B cell (primary cell): ENCODE results near the gene UBXN10. TPM values are rescaled to one million over a fixed set of nuclear protein-coding genes. Genes with fewer than 3 reads are reported as not detected.

Experiments
- ATAC-seq: fragments of 200-7000 bp; cut with Tn5 transposase; one replicate; pipeline ENCODE4 v1.10.0; 2021; ENCODE audit warnings: low read depth, mild to moderate bottlenecking, moderate number of reproducible peaks, moderate library complexity
- CTCF ChIA-PET: fragments of 350-600 bp; sonication (Branson Sonifier 250); formaldehyde crosslinking; loops from one replicate; lab custom pipeline; 2021; ENCODE audit warnings: antibody characterized with exemption, inconsistent platforms; lab: Charles Lee
- POLR2A ChIA-PET: fragments of 350-600 bp; sonication (Branson Sonifier 250); formaldehyde crosslinking; loops from one replicate; lab custom pipeline; 2021; ENCODE audit warnings: antibody characterized with exemption; lab: Charles Lee
- DNase-seq: peaks from one replicate; pipeline ENCODE4 v3.0.0; 2013
- H2AFZ ChIP-seq: 2 replicates; pipeline ENCODE4 v1.6.1; 2012; ENCODE audit warnings: mild to moderate bottlenecking, low read depth, low read length; ENCODE audit not compliant: insufficient read depth, poor library complexity, severe bottlenecking
- H3K27ac ChIP-seq, 2 donors: 1 replicate in 1 of 2; 2 replicates in 1 of 2; pipeline ENCODE4 v1.5.1; 2012 to 2013; ENCODE audit warnings: low read length in 2 of 2, mild to moderate bottlenecking in 2 of 2, moderate library complexity in 1 of 2
- H3K27me3 ChIP-seq, 4 experiments: fragments of 200-600 bp in 1 of 4; sonication (generic) in 1 of 4; replicated peaks in 1 of 4; 1 replicate in 2 of 4; 2 replicates in 2 of 4; pipeline versions ENCODE4 v1.6.1 to v1.7.0; 2013 to 2016; ENCODE audit warnings: low read length in 3 of 4, mild to moderate bottlenecking in 2 of 4, mixed read lengths in 1 of 4, moderate library complexity in 1 of 4; ENCODE audit not compliant: insufficient read depth in 4 of 4, control insufficient read depth in 3 of 4; ENCODE audit errors: control extremely low read depth in 1 of 4
- H3K36me3 ChIP-seq, 2 experiments: replicated peaks in 1 of 2; 1 replicate in 1 of 2; 2 replicates in 1 of 2; pipeline versions ENCODE4 v1.6.1 to v1.7.1; 2013; ENCODE audit warnings: low read length in 1 of 2; ENCODE audit not compliant: insufficient read depth in 2 of 2, control insufficient read depth in 1 of 2; ENCODE audit errors: control extremely low read depth in 1 of 2, extremely low read depth in 1 of 2
- H3K4me1 ChIP-seq, 2 donors: fragments of 200-600 bp in 1 of 2; sonication (generic) in 1 of 2; 1 replicate in 1 of 2; 2 replicates in 1 of 2; pipeline versions ENCODE4 v1.5.1 to v1.6.1; 2013 to 2017; ENCODE audit warnings: low read length in 2 of 2; ENCODE audit not compliant: control insufficient read depth in 2 of 2, insufficient read depth in 2 of 2
- H3K4me2 ChIP-seq: replicated peaks from 2 replicates; pipeline ENCODE3; 2012; ENCODE audit warnings: mild to moderate bottlenecking, low read depth, low read length; ENCODE audit not compliant: poor library complexity, severe bottlenecking
- H3K4me3 ChIP-seq, 5 experiments: fragments of 200-600 bp in 1 of 5; sonication (generic) in 1 of 5; 1 replicate in 3 of 5; 2 replicates in 2 of 5; pipeline versions ENCODE4 v1.5.1 to v1.7.0; 2011 to 2016; ENCODE audit warnings: low read length in 4 of 5, mild to moderate bottlenecking in 4 of 5, low read depth in 2 of 5, control low read depth in 1 of 5, moderate library complexity in 1 of 5; ENCODE audit not compliant: insufficient read depth in 1 of 5; ENCODE audit errors: control extremely low read depth in 1 of 5, extremely low read depth in 1 of 5
- H3K79me2 ChIP-seq: fragments of 200-600 bp; sonication (generic); one replicate; pipeline ENCODE4 v1.6.0; 2016; ENCODE audit warnings: low read length; ENCODE audit not compliant: control insufficient read depth, insufficient read depth
- H3K9ac ChIP-seq: fragments of 200-600 bp; sonication (generic); 2 replicates; pipeline ENCODE4 v1.6.1; 2017; ENCODE audit warnings: mild to moderate bottlenecking, low read length, moderate library complexity
- H3K9me3 ChIP-seq, 3 donors: one replicate each; pipeline versions ENCODE4 v1.6.1 to v1.7.1; 2013; ENCODE audit warnings: low read length in 2 of 3; ENCODE audit not compliant: control insufficient read depth in 2 of 3, insufficient read depth in 1 of 3; ENCODE audit errors: control extremely low read depth in 1 of 3
- H4K20me1 ChIP-seq: 2 replicates; pipeline ENCODE4 v1.6.0; 2012; ENCODE audit warnings: mild to moderate bottlenecking, low read length; ENCODE audit not compliant: insufficient read depth, control insufficient read depth, poor library complexity, severe bottlenecking
- H3K27ac Mint-ChIP-seq: one replicate; pipeline ENCODE4 v1.8.0; 2021; ENCODE audit warnings: mixed read lengths
- H3K27me3 Mint-ChIP-seq: one replicate; pipeline ENCODE4 v1.8.0; 2021; ENCODE audit warnings: mixed read lengths
- H3K4me1 Mint-ChIP-seq: one replicate; pipeline ENCODE4 v1.8.0; 2021; ENCODE audit warnings: mixed read lengths
- H3K4me3 Mint-ChIP-seq: one replicate; pipeline ENCODE4 v1.8.0; 2021; ENCODE audit warnings: mixed read lengths
- H3K9me3 Mint-ChIP-seq: one replicate; pipeline ENCODE4 v1.8.0; 2022; ENCODE audit warnings: mixed read lengths; ENCODE audit not compliant: insufficient read depth
- EZH2 ChIP-seq: IDR thresholded peaks from 2 replicates; pipeline ENCODE4 v1.6.1; 2012; ENCODE audit warnings: borderline replicate concordance, low read depth, mild to moderate bottlenecking, moderate library complexity, low read length; ENCODE audit not compliant: insufficient read depth, poor library complexity, severe bottlenecking
- WGBS: methylation state at CpG from one replicate; pipeline ENCODE4 v1.1.5; 2013; ENCODE audit warnings: missing lambda C conversion rate; ENCODE audit not compliant: insufficient coverage; 5-methylcytosine and 5-hydroxymethylcytosine counted together
- intact Hi-C: fragments of 100-400 bp; cut with micrococcal nuclease; formaldehyde crosslinking; loops from one replicate; pipeline ENCODE4 v1.10.0; 2022
- polyA plus RNA-seq: library from polyadenylated mRNA; depleted of rRNA; stranded (reverse); fragments of >200 nt; gene quantifications from 2 replicates; pipeline ENCODE4 v1.2.3, GENCODE V29; 2012
- total RNA-seq, 2 donors: library from RNA; stranded (reverse); fragments of 120-200 nt in 1 of 2; gene quantifications; 1 replicate in 1 of 2; 2 replicates in 1 of 2; pipeline versions ENCODE4 v1.2.3 to v1.2.4, GENCODE V29; 2013 to 2022
- TF ChIP-seq, protein P1 (sequence below): fragments of 200-600 bp; IDR thresholded peaks from one replicate; pipeline ENCODE4 v1.8.0; 2022; ENCODE audit warnings: antibody characterized with exemption, mild to moderate bottlenecking

UBXN10 gene
- total and polyA plus RNA-seq, 2 donors (not counting 1 experiment from before 2014, with no cell fraction given): 0.07 to 0.25 TPM

DNA sequence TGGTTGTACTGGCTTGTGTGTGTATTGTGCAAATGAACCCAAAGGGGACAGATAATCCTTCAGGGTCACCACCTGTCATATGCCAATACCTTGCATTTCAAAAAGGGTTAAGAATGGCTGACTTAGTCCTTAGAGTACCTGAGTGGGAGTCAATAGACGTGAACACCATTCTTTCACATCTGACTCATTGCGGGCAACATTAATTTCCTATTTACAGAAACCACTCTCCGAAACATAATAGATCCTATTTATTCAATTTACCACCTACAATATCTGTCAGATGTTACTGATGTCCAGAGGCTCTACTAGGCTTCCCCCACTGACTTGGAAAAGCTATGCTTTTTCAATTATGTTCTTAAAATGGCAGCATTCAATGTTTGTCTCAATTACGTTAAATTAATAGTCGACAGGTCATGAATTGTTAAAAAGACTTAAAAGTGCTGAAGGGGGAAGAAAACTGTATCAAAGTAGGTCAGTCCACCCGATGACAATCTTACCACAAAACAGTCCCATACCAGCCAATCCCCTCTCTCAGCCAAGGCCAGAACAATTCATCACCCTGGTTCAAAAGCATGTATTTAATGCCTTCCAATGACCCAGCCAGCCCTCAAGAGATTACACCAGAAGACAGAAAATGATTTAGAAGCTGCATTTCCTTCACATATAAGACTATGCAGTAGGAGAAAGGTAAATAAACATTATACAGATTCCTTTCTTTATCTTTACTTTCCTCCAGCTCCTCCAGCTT lies 49.1 kb downstream of the UBXN10 start:
- Histone ChIP-seq H2AFZ (no peak overlapping the region), H3K4me2 (no peak overlapping the region), H3K4me3 (no peak overlapping the region), H4K20me1 (no peaks in the 10 kb centered on the region), H3K27ac (no peak overlapping the region), H3K79me2 (no peaks in the 10 kb centered on the region), H3K9me3 (no peaks in the 10 kb centered on the region), H3K27me3 (peaks cover 0 to 9% (median 2%) of the 10 kb centered on the region in 4 experiments), H3K4me1 (no peaks in the 10 kb centered on the region), H3K36me3 (no peaks in the 10 kb centered on the region), H3K9ac (no peak overlapping the region)
- Mint-ChIP-seq H3K4me1 (no peaks in the 10 kb centered on the region), H3K27me3 (peaks cover 48% of the 10 kb centered on the region), H3K27ac (no peak overlapping the region), H3K4me3 (no peak overlapping the region), H3K9me3 (no peaks in the 10 kb centered on the region)
- TF ChIP-seq, protein P1, sequence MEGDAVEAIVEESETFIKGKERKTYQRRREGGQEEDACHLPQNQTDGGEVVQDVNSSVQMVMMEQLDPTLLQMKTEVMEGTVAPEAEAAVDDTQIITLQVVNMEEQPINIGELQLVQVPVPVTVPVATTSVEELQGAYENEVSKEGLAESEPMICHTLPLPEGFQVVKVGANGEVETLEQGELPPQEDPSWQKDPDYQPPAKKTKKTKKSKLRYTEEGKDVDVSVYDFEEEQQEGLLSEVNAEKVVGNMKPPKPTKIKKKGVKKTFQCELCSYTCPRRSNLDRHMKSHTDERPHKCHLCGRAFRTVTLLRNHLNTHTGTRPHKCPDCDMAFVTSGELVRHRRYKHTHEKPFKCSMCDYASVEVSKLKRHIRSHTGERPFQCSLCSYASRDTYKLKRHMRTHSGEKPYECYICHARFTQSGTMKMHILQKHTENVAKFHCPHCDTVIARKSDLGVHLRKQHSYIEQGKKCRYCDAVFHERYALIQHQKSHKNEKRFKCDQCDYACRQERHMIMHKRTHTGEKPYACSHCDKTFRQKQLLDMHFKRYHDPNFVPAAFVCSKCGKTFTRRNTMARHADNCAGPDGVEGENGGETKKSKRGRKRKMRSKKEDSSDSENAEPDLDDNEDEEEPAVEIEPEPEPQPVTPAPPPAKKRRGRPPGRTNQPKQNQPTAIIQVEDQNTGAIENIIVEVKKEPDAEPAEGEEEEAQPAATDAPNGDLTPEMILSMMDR: no peak
- TF ChIP-seq EZH2: no peak
- WGBS: no CpG with 5 or more reads among the region's 6 CpGs
- intact Hi-C loops: no loop called here
- POLR2A ChIA-PET: interaction anchor here (0.6 kb wide), 1 partner anchor 239 kb away, joined by 7 read pairs; no protein-coding TSS in a partner anchor
- ATAC-seq (no peak), DNase-seq (no peak)
- CTCF ChIA-PET: interaction anchor here (0.9 to 1.2 kb wide), 3 partner anchors 22 to 249 kb away, joined by 3 to 4 read pairs (median 3); no protein-coding TSS in a partner anchor

DNA sequence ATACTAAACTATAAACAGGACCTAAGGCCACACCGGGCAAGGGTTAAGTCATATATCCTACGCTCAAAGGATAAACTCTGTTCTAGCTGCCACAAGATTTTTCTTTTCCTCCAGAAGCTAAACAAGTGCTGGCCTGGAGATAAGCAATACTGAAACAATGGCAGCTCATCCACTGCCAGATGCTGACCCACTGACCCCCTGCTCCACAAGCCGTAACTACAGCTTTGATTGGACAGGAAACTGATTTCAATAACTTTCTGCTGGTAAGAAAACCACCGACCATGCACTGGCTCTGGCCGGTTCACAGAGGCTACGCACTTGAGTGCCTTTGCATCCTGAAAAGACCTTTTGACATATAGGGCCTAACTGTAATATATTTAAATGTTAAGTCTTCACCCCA lies 51.8 kb downstream of the UBXN10 start:
- no peaks in the 10 kb centered on the region for H4K20me1 ChIP-seq
- CTCF ChIA-PET: interaction anchor here (2.3 kb wide), 1 partner anchor 256 kb away, joined by 7 read pairs; no protein-coding TSS in a partner anchor
- DNase-seq (no peak), ATAC-seq (no peak)
- Mint-ChIP-seq H3K4me1 (no peaks in the 10 kb centered on the region), H3K4me3 (no peak overlapping the region), H3K27me3 (peaks cover 59% of the 10 kb centered on the region), H3K9me3 (no peaks in the 10 kb centered on the region), H3K27ac (no peak overlapping the region)
- H3K79me2 ChIP-seq: no peaks in the 10 kb centered on the region
- H3K4me1 ChIP-seq: no peaks in the 10 kb centered on the region
- H3K9me3 ChIP-seq: no peaks in the 10 kb centered on the region
- WGBS: 38% methylated on average over 3 of the region's 6 CpGs
- intact Hi-C loops: no loop called here
- H3K27ac ChIP-seq: no peak overlapping the region
- H2AFZ ChIP-seq: no peak overlapping the region
- no peak overlapping the region for H3K4me3 ChIP-seq
- no peaks in the 10 kb centered on the region for H3K36me3 ChIP-seq
- peaks cover 0 to 6% (median 2%) of the 10 kb centered on the region in 4 experiments for H3K27me3 ChIP-seq
- H3K4me2 ChIP-seq: no peak overlapping the region
- POLR2A ChIA-PET: no interaction called here
- TF ChIP-seq EZH2: no peak
- TF ChIP-seq, protein P1: no peak
- no peak overlapping the region for H3K9ac ChIP-seq
